T-helper 2 cell treated with Interferon-gamma antibody and Interleukin-4, amounts not matched to agents 5 μg/mL and 100 μg/mL, for 36 hours (primary cell): ENCODE data around the gene CTSG.
"Not testable (repeated sequence)": the region's sequence is repeated elsewhere in the genome, so short reads cannot be mapped to it uniquely, and the experiment has no call there.

Source experiments
- DNase-seq: peaks from one replicate; pipeline ENCODE4 v3.0.0; 2021; ENCODE audit warnings: low spot score
- H3K27ac Mint-ChIP-seq: one replicate; pipeline ENCODE4 v1.8.0; 2021; ENCODE audit warnings: mild to moderate bottlenecking, mixed read lengths
- H3K27me3 Mint-ChIP-seq: one replicate; pipeline ENCODE4 v1.8.0; 2021; ENCODE audit warnings: low read depth, mixed read lengths
- H3K36me3 Mint-ChIP-seq: one replicate; pipeline ENCODE4 v1.8.0; 2021; ENCODE audit warnings: low read depth, mixed read lengths
- H3K4me1 Mint-ChIP-seq: one replicate; pipeline ENCODE4 v1.8.0; 2021; ENCODE audit warnings: low read depth, mixed read lengths
- H3K4me3 Mint-ChIP-seq: one replicate; pipeline ENCODE4 v1.8.0; 2022; ENCODE audit warnings: mild to moderate bottlenecking, moderate library complexity, mixed read lengths
- H3K9me3 Mint-ChIP-seq: one replicate; pipeline ENCODE4 v1.8.0; 2021; ENCODE audit warnings: mixed read lengths

Gene CTSG

GRCh38 chr14:24578558-24578957 lies 2.5 kb upstream of the CTSG start:
- Mint-ChIP-seq H3K27me3 (peaks cover 3% of the 10 kb centered on the region), H3K9me3 (no peaks in the 10 kb centered on the region), H3K36me3 (no peaks in the 10 kb centered on the region), H3K4me3 (no peak overlapping the region), H3K4me1 (no peaks in the 10 kb centered on the region), H3K27ac (no peak overlapping the region)
- no peak for DNase-seq

- no peaks in the 10 kb centered on the region for H3K9me3 Mint-ChIP-seq
- no peak overlapping the region for H3K27ac Mint-ChIP-seq
- H3K27me3 Mint-ChIP-seq: peaks cover 7% of the 10 kb centered on the region
- H3K4me3 Mint-ChIP-seq: no peak overlapping the region
- DNase-seq: no peak
- no peaks in the 10 kb centered on the region for H3K36me3 Mint-ChIP-seq
- H3K4me1 Mint-ChIP-seq: no peaks in the 10 kb centered on the region
These were observed 721 bp upstream of the CTSG start for GRCh38 chr14:24576771-24577170.

- Mint-ChIP-seq H3K27ac (no peak overlapping the region), H3K4me3 (no peak overlapping the region), H3K27me3 (peaks cover 8% of the 10 kb centered on the region), H3K4me1 (no peaks in the 10 kb centered on the region), H3K9me3 (no peaks in the 10 kb centered on the region), H3K36me3 (no peaks in the 10 kb centered on the region)
- no peak for DNase-seq
These were observed 1.8 kb downstream of the CTSG start for GRCh38 chr14:24574206-24574774.

- no peak overlapping the region for H3K27ac Mint-ChIP-seq
- H3K4me1 Mint-ChIP-seq: no peaks in the 10 kb centered on the region
- no peak for DNase-seq
- peaks cover 24% of the 10 kb centered on the region for H3K9me3 Mint-ChIP-seq
- H3K36me3 Mint-ChIP-seq: no peaks in the 10 kb centered on the region
- peaks cover 3% of the 10 kb centered on the region for H3K27me3 Mint-ChIP-seq
- no peak overlapping the region for H3K4me3 Mint-ChIP-seq
These were observed 9.7 kb downstream of the CTSG start for GRCh38 chr14:24566318-24566717.

GRCh38 chr14:24565766-24566165 lies 10.3 kb downstream of the CTSG start:
- H3K36me3 Mint-ChIP-seq: no peaks in the 10 kb centered on the region
- peaks cover 2% of the 10 kb centered on the region for H3K27me3 Mint-ChIP-seq
- no peak for DNase-seq
- no peak overlapping the region for H3K27ac Mint-ChIP-seq
- no peaks in the 10 kb centered on the region for H3K4me1 Mint-ChIP-seq
- no peak overlapping the region for H3K4me3 Mint-ChIP-seq
- peaks cover 24% of the 10 kb centered on the region for H3K9me3 Mint-ChIP-seq

- Mint-ChIP-seq H3K4me1 (no peaks in the 10 kb centered on the region), H3K36me3 (no peaks in the 10 kb centered on the region), H3K4me3 (no peak overlapping the region), H3K27ac (no peak overlapping the region), H3K9me3 (peaks cover 23% of the 10 kb centered on the region), H3K27me3 (peaks cover 2% of the 10 kb centered on the region)
- DNase-seq: no peak
These were observed 12.5 kb downstream of the CTSG start for GRCh38 chr14:24563505-24563904.

GRCh38 chr14:24556756-24557155 lies 19.3 kb downstream of the CTSG start:
- H3K27ac Mint-ChIP-seq: no peak overlapping the region
- no peak overlapping the region for H3K4me3 Mint-ChIP-seq
- no peaks in the 10 kb centered on the region for H3K4me1 Mint-ChIP-seq
- peaks cover 2% of the 10 kb centered on the region for H3K27me3 Mint-ChIP-seq
- no peaks in the 10 kb centered on the region for H3K9me3 Mint-ChIP-seq
- no peaks in the 10 kb centered on the region for H3K36me3 Mint-ChIP-seq
- DNase-seq: no peak

GRCh38 chr14:24549064-24549463 lies 27.0 kb downstream of the CTSG start:
- H3K4me3 Mint-ChIP-seq, H3K4me1 Mint-ChIP-seq, H3K27ac Mint-ChIP-seq, DNase-seq, H3K36me3 Mint-ChIP-seq, H3K27me3 Mint-ChIP-seq: not testable (repeated sequence)
- peaks cover 29% of the 10 kb centered on the region for H3K9me3 Mint-ChIP-seq

- Mint-ChIP-seq H3K4me3 (no peak overlapping the region), H3K27ac (no peak overlapping the region), H3K36me3 (no peaks in the 10 kb centered on the region), H3K27me3 (peaks cover 4% of the 10 kb centered on the region), H3K4me1 (peaks cover 5% of the 10 kb centered on the region), H3K9me3 (peaks cover 15% of the 10 kb centered on the region)
- no peak for DNase-seq
These were observed 33.6 kb downstream of the CTSG start for GRCh38 chr14:24542346-24542936.

- Mint-ChIP-seq H3K27ac (no peak overlapping the region), H3K9me3 (peaks cover 12% of the 10 kb centered on the region), H3K36me3 (no peaks in the 10 kb centered on the region), H3K4me1 (peaks cover 5% of the 10 kb centered on the region), H3K4me3 (no peak overlapping the region), H3K27me3 (peaks cover 4% of the 10 kb centered on the region)
- peak; percentile 18 for DNase-seq
These were observed 40.3 kb downstream of the CTSG start for GRCh38 chr14:24535737-24536136.

GRCh38 chr14:24534286-24534685 lies 41.8 kb downstream of the CTSG start:
- no peak for DNase-seq
- peaks cover 2% of the 10 kb centered on the region for H3K4me1 Mint-ChIP-seq
- no peaks in the 10 kb centered on the region for H3K36me3 Mint-ChIP-seq
- no peak overlapping the region for H3K4me3 Mint-ChIP-seq
- H3K27me3 Mint-ChIP-seq: peaks cover 6% of the 10 kb centered on the region
- no peak overlapping the region for H3K27ac Mint-ChIP-seq
- H3K9me3 Mint-ChIP-seq: peaks cover 9% of the 10 kb centered on the region

GRCh38 chr14:24525877-24526620 lies 50.0 kb downstream of the CTSG start:
- peaks cover 13% of the 10 kb centered on the region for H3K27me3 Mint-ChIP-seq
- H3K27ac Mint-ChIP-seq, H3K36me3 Mint-ChIP-seq, H3K4me1 Mint-ChIP-seq, H3K9me3 Mint-ChIP-seq, H3K4me3 Mint-ChIP-seq, DNase-seq: not testable (repeated sequence)
